Breast epithelium (tissue), 3 donors: ENCODE measurements around the gene TPSD1.

ENCODE experiments used
- CTCF ChIP-seq, 3 donors: fragments of 450-650 bp; IDR thresholded peaks; one replicate each; pipeline ENCODE4 v1.5.1; 2016 to 2017; ENCODE audit warnings: antibody characterized with exemption in 3 of 3, mild to moderate bottlenecking in 3 of 3, moderate library complexity in 3 of 3
- POLR2A ChIP-seq: fragments of 450-650 bp; IDR thresholded peaks from one replicate; pipeline ENCODE4 v1.6.1; 2016; ENCODE audit warnings: antibody characterized with exemption, mild to moderate bottlenecking, moderate library complexity
- POLR2AphosphoS5 ChIP-seq, 3 donors: sonication (generic); formaldehyde crosslinking; IDR thresholded peaks; one replicate each; pipeline ENCODE4 v1.6.1; 2017; ENCODE audit warnings: antibody characterized with exemption in 3 of 3

GRCh38 chr16:1213231-1213630 is 42.6 kb upstream of the TPSD1 start:
- TF ChIP-seq CTCF (IDR thresholded peaks at IDR 0.05) (no peak), POLR2A (no peak), POLR2AphosphoS5 (IDR thresholded peaks at IDR 0.05) (no peak)
